ENCODE measurements around the gene NELFB. TPM values are rescaled to one million over a fixed set of nuclear protein-coding genes. Genes with fewer than 3 reads are reported as not detected.
A peak's percentile ranks its signal among the peaks of the same experiment; 100 is the strongest.

NELFB gene
- total RNA-seq, 1 experiment from 2014 or later, result 72.6 TPM

- intact Hi-C loops (cut with micrococcal nuclease; ENCODE audit: unreplicated experiment), result no loop called here
- Histone ChIP-seq H3K27me3 (replicated peaks; ENCODE audit: insufficient read depth, low read depth, low read length, poor library complexity) (no peaks in the 10 kb centered on the region), H3K27ac (ENCODE audit: low read depth, low read length, poor library complexity, severe bottlenecking) (peak overlapping the region; percentile 49), H3K4me1 (ENCODE audit: insufficient read depth, low read length, poor library complexity, severe bottlenecking) (peaks cover 53% of the 10 kb centered on the region), H3K36me3 (ENCODE audit: insufficient read depth, low read length, poor library complexity, severe bottlenecking) (no peaks in the 10 kb centered on the region), H3K9me3 (ENCODE audit: low read depth, low read length, poor library complexity, severe bottlenecking) (no peaks in the 10 kb centered on the region), H3K4me3 (ENCODE audit: low read depth, low read length, poor library complexity, severe bottlenecking) (peak overlapping the region; percentile 60)
- CTCF ChIA-PET, result interaction anchor here (1.2 to 1.3 kb wide), 2 partner anchors 15 to 122 kb away, joined by 3 to 8 read pairs; partner anchors contain the start of genes EXD3 and NOXA1
- peak; percentile 66 for DNase-seq (ENCODE audit: low spot score)
- TF ChIP-seq CTCF (conservative IDR thresholded peaks at IDR 0.05; ENCODE audit: low read depth, low read length) (no peak), EZH2 (IDR thresholded peaks at IDR 0.05; ENCODE audit: borderline replicate concordance, low read depth, low read length, poor library complexity, severe bottlenecking) (no peak)
- POLR2A ChIA-PET (ENCODE audit: low non-redundant PET), result interaction anchor here (0.6 kb wide), 1 partner anchor 234 kb away, joined by 3 read pairs; no protein-coding TSS in a partner anchor
- no TSS peak for BruUV-seq (replicated peaks)
Measured at GRCh38 chr9:137301081-137301947, 46.2 kb downstream of the NELFB start.

GRCh38 chr9:137302118-137302448, 47.0 kb downstream of the NELFB start, which contains the start of gene NRARP:
NRARP (minus strand) TSS chr9:137302271; CDS start chr9:137301928, 343 bp downstream.
- CTCF ChIA-PET, result interaction anchor here (0.7 to 1.3 kb wide), 3 partner anchors 15 to 211 kb away, joined by 3 to 8 read pairs (median 4); partner anchors contain the start of genes EXD3 and NOXA1
- peak within 1 kb of the TSS; percentile 70 for H3K27ac ChIP-seq (ENCODE audit: low read depth, low read length, poor library complexity, severe bottlenecking)
- POLR2A ChIA-PET (ENCODE audit: low non-redundant PET), result interaction anchor here (0.6 kb wide), 1 partner anchor 240 kb away, joined by 3 read pairs; no protein-coding TSS in a partner anchor
- H3K27me3 ChIP-seq (replicated peaks; ENCODE audit: insufficient read depth, low read depth, low read length, poor library complexity), result no peaks in the 10 kb centered on the region
- H3K9me3 ChIP-seq (ENCODE audit: low read depth, low read length, poor library complexity, severe bottlenecking), result no peaks in the 10 kb centered on the region
- H3K4me1 ChIP-seq (ENCODE audit: insufficient read depth, low read length, poor library complexity, severe bottlenecking), result peaks cover 54% of the 10 kb centered on the region
- peak within 1 kb of the TSS; percentile 60 for H3K4me3 ChIP-seq (ENCODE audit: low read depth, low read length, poor library complexity, severe bottlenecking)
- TF ChIP-seq CTCF (conservative IDR thresholded peaks at IDR 0.05; ENCODE audit: low read depth, low read length), result no peak
- no peak for TF ChIP-seq EZH2 (IDR thresholded peaks at IDR 0.05; ENCODE audit: borderline replicate concordance, low read depth, low read length, poor library complexity, severe bottlenecking)
- intact Hi-C loops (cut with micrococcal nuclease; ENCODE audit: unreplicated experiment), result no loop called here
- H3K36me3 ChIP-seq (ENCODE audit: insufficient read depth, low read length, poor library complexity, severe bottlenecking), result no peaks in the 10 kb centered on the region
- peak; percentile 90 for DNase-seq (ENCODE audit: low spot score)
- BruUV-seq (replicated peaks), result no TSS peak

- TF ChIP-seq CTCF (conservative IDR thresholded peaks at IDR 0.05; ENCODE audit: low read depth, low read length) (peak; percentile 40; the same call in 1 of the 2 replicates), EZH2 (IDR thresholded peaks at IDR 0.05; ENCODE audit: borderline replicate concordance, low read depth, low read length, poor library complexity, severe bottlenecking) (no peak)
- no peaks in the 10 kb centered on the region for H3K36me3 ChIP-seq (ENCODE audit: insufficient read depth, low read length, poor library complexity, severe bottlenecking)
- BruUV-seq (replicated peaks), result no TSS peak
- no peaks in the 10 kb centered on the region for H3K27me3 ChIP-seq (replicated peaks; ENCODE audit: insufficient read depth, low read depth, low read length, poor library complexity)
- intact Hi-C loops (cut with micrococcal nuclease; ENCODE audit: unreplicated experiment), result no loop called here
- CTCF ChIA-PET, result interaction anchor here (0.7 to 1.3 kb wide), 2 partner anchors 120 to 210 kb away, joined by 4 to 8 read pairs; partner anchors contain the start of genes EXD3 and NOXA1
- peak overlapping the region; percentile 36 for H3K4me3 ChIP-seq (ENCODE audit: low read depth, low read length, poor library complexity, severe bottlenecking)
- H3K4me1 ChIP-seq (ENCODE audit: insufficient read depth, low read length, poor library complexity, severe bottlenecking), result peaks cover 54% of the 10 kb centered on the region
- no peak for DNase-seq (ENCODE audit: low spot score)
- H3K27ac ChIP-seq (ENCODE audit: low read depth, low read length, poor library complexity, severe bottlenecking), result peak overlapping the region; percentile 70
- POLR2A ChIA-PET (ENCODE audit: low non-redundant PET), result interaction anchor here (0.6 kb wide), 1 partner anchor 240 kb away, joined by 3 read pairs; no protein-coding TSS in a partner anchor
- H3K9me3 ChIP-seq (ENCODE audit: low read depth, low read length, poor library complexity, severe bottlenecking), result no peaks in the 10 kb centered on the region
Measured at GRCh38 chr9:137302449-137303150, 47.5 kb downstream of the NELFB start.
